ENCODE data around the gene COX4I1.
"Not testable (repeated sequence)": the region's sequence is repeated elsewhere in the genome, so short reads cannot be mapped to it uniquely, and the experiment has no call there.

DNA sequence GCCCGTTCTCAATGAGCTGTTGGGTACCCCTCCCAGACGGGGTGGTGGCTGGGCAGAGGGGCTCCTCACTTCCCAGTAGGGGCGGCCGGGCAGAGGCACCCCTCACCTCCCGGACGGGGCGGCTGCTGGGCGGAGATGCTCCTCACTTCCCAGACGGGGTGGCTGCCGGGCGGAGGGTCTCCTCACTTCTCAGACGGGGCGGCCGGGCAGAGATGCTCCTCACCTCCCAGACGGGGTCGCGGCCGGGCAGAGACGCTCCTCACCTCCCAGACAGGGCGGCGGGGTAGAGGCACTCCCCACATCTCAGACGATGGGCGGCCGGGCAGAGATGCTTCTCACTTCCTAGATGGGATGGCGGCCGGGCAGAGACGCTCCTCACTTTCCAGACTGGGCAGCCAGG, 8.6 kb downstream of the COX4I1 start:
- TF ChIP-seq POLR2AphosphoS5 (IDR thresholded peaks at IDR 0.05) = not testable (repeated sequence)
- TF ChIP-seq, protein P1, sequence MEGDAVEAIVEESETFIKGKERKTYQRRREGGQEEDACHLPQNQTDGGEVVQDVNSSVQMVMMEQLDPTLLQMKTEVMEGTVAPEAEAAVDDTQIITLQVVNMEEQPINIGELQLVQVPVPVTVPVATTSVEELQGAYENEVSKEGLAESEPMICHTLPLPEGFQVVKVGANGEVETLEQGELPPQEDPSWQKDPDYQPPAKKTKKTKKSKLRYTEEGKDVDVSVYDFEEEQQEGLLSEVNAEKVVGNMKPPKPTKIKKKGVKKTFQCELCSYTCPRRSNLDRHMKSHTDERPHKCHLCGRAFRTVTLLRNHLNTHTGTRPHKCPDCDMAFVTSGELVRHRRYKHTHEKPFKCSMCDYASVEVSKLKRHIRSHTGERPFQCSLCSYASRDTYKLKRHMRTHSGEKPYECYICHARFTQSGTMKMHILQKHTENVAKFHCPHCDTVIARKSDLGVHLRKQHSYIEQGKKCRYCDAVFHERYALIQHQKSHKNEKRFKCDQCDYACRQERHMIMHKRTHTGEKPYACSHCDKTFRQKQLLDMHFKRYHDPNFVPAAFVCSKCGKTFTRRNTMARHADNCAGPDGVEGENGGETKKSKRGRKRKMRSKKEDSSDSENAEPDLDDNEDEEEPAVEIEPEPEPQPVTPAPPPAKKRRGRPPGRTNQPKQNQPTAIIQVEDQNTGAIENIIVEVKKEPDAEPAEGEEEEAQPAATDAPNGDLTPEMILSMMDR (IDR thresholded peaks at IDR 0.05) = not testable (repeated sequence)
